K562 (cell line): ENCODE results near the gene EFHC1. TPM values are rescaled to one million over a fixed set of nuclear protein-coding genes. Genes with fewer than 3 reads are reported as not detected.
A peak's percentile ranks its signal among the peaks of the same experiment; 100 is the strongest.

Experiments
- CAMTA2 ChIP-seq: fragments of 250-450 bp; sonication (Bioruptor Pico); conservative IDR thresholded peaks from 2 replicates; pipeline ENCODE4 v1.5.1; 2022
- CBFA2T2 ChIP-seq: fragments of 450-650 bp; conservative IDR thresholded peaks from 2 replicates; pipeline ENCODE4 v1.6.1; 2017; ENCODE audit warnings: mild to moderate bottlenecking
- CBFB ChIP-seq: sonication (generic); formaldehyde crosslinking; IDR thresholded peaks from 2 replicates; pipeline ENCODE4 v1.4.0; 2020; ENCODE audit warnings: mild to moderate bottlenecking, missing genetic modification reagents
- CBX2 ChIP-seq: fragments of 200-600 bp; sonication (generic); IDR thresholded peaks from one replicate; pipeline ENCODE4 v1.6.1; 2012; ENCODE audit warnings: mild to moderate bottlenecking, low read length, inconsistent platforms; ENCODE audit not compliant: insufficient read depth, poor library complexity, severe bottlenecking
- CHD1 ChIP-seq: fragments of 200-600 bp; sonication (generic); IDR thresholded peaks from one replicate; pipeline ENCODE4 v1.6.1; 2012; ENCODE audit warnings: mild to moderate bottlenecking, moderate library complexity, low read length, inconsistent platforms
- CHD2 ChIP-seq: IDR thresholded peaks from 2 replicates; pipeline ENCODE4 v1.6.1; 2011; ENCODE audit warnings: low read depth, low read length
- ELF2 ChIP-seq: fragments of 250-450 bp; sonication (Bioruptor Pico); IDR thresholded peaks from 2 replicates; pipeline ENCODE4 v1.5.0; 2021; ENCODE audit warnings: mild to moderate bottlenecking
- EP400 ChIP-seq: fragments of 450-650 bp; IDR thresholded peaks from 2 replicates; pipeline ENCODE4 v1.6.1; 2017; ENCODE audit warnings: antibody characterized with exemption, mild to moderate bottlenecking, moderate library complexity
- FOS ChIP-seq: IDR thresholded peaks from 3 replicates; pipeline ENCODE4 v1.6.1; 2011; ENCODE audit not compliant: insufficient read length; ENCODE audit errors: extremely low read depth
- HDAC8 ChIP-seq: fragments of 450-650 bp; IDR thresholded peaks from 2 replicates; pipeline ENCODE4 v1.6.1; 2016; ENCODE audit warnings: mild to moderate bottlenecking, missing genetic modification characterization, moderate library complexity, missing compliant biosample characterization
- PHB ChIP-seq: fragments of 250-450 bp; sonication (Bioruptor Pico); IDR thresholded peaks from 2 replicates; pipeline ENCODE4 v1.5.0; 2021
- PYGO2 ChIP-seq: fragments of 450-650 bp; IDR thresholded peaks from 2 replicates; pipeline ENCODE4 v1.6.1; 2016; ENCODE audit warnings: mild to moderate bottlenecking, missing genetic modification characterization, moderate library complexity, missing compliant biosample characterization
- SMARCE1 ChIP-seq: fragments of 450-650 bp; IDR thresholded peaks from 2 replicates; pipeline ENCODE4 v1.7.1; 2016; ENCODE audit warnings: mild to moderate bottlenecking
- SOX6 ChIP-seq: fragments of 450-650 bp; IDR thresholded peaks from 2 replicates; pipeline ENCODE4 v1.6.1; 2014; ENCODE audit warnings: mild to moderate bottlenecking
- STAT5A ChIP-seq: IDR thresholded peaks from 2 replicates; pipeline ENCODE4 v1.6.1; 2012; ENCODE audit warnings: low read length, inconsistent platforms, borderline replicate concordance
- TSC22D4 ChIP-seq: fragments of 450-650 bp; IDR thresholded peaks from 2 replicates; pipeline ENCODE4 v1.6.1; 2016; ENCODE audit warnings: missing genetic modification characterization, missing biosample characterization, control low read depth
- ZBED1 ChIP-seq: IDR thresholded peaks from 2 replicates; pipeline ENCODE4 v1.6.1; 2014
- ZBTB17 ChIP-seq: fragments of 450-650 bp; formaldehyde crosslinking; IDR thresholded peaks from 2 replicates; pipeline ENCODE4 v1.4.0; 2020; ENCODE audit warnings: mild to moderate bottlenecking
- polyA plus RNA-seq, 8 experiments: library from polyadenylated mRNA; depleted of rRNA in 4 of 8; stranded (reverse) in 5 of 8; unstranded in 3 of 8; fragments of >200 nt; fragmentation: Nextera tagmentation in 2 of 8; fragmentation: Illumina TruSeq in 1 of 8; extraction: Ambion mirVana in 2 of 8; extraction: Trizol in 1 of 8; gene quantifications; 2 replicates each; pipeline versions ENCODE4 v1.2.1 to v1.2.3, GENCODE V29; 2011 to 2014; ENCODE audit warnings: inconsistent platforms in 1 of 8, missing spikeins in 1 of 8
- total RNA-seq, 7 experiments: library from RNA; depleted of rRNA in 6 of 7; stranded (reverse); fragments of >200 nt in 6 of 7; fragmentation: Illumina TruSeq in 2 of 7; extraction: Trizol in 2 of 7; gene quantifications; 2 replicates each; pipeline versions ENCODE4 v1.2.1 to v1.2.3, GENCODE V29; 2011 to 2021; ENCODE audit warnings: low replicate concordance in 1 of 7
- TF ChIP-seq, protein P1 (sequence below): fragments of 450-650 bp; IDR thresholded peaks from 2 replicates; pipeline ENCODE4 v1.7.1; 2018; ENCODE audit warnings: mild to moderate bottlenecking, low read depth; ENCODE audit not compliant: partially characterized antibody
- TF ChIP-seq, protein P2 (sequence below): sonication (generic); formaldehyde crosslinking; IDR thresholded peaks from 2 replicates; pipeline ENCODE4 v1.8.0; 2022; ENCODE audit warnings: missing genetic modification reagents, mild to moderate bottlenecking, moderate library complexity, borderline replicate concordance
- TF ChIP-seq, protein P3 (sequence below): fragments of 250-450 bp; sonication (Bioruptor Pico); IDR thresholded peaks from 2 replicates; pipeline ENCODE4 v1.5.0; 2021; ENCODE audit warnings: mild to moderate bottlenecking, borderline replicate concordance
- TF ChIP-seq, protein P4 (sequence below), 2 experiments: IDR thresholded peaks; 2 replicates each; pipeline ENCODE4 v1.6.1; 2011; ENCODE audit warnings: borderline replicate concordance in 1 of 2, control low read depth in 1 of 2, low read depth in 1 of 2, low read length in 1 of 2, mild to moderate bottlenecking in 1 of 2, mixed read lengths in 1 of 2, moderate library complexity in 1 of 2; ENCODE audit not compliant: insufficient read depth in 1 of 2, insufficient read length in 1 of 2, poor library complexity in 1 of 2, severe bottlenecking in 1 of 2; ENCODE audit errors: extremely low read depth in 1 of 2

EFHC1 gene
- total and polyA plus RNA-seq, 9 of the 15 experiments (the other 6 are each of a cell fraction or from before 2014, with no cell fraction given), result 9.5 to 31.0 (median 14.9) TPM

DNA sequence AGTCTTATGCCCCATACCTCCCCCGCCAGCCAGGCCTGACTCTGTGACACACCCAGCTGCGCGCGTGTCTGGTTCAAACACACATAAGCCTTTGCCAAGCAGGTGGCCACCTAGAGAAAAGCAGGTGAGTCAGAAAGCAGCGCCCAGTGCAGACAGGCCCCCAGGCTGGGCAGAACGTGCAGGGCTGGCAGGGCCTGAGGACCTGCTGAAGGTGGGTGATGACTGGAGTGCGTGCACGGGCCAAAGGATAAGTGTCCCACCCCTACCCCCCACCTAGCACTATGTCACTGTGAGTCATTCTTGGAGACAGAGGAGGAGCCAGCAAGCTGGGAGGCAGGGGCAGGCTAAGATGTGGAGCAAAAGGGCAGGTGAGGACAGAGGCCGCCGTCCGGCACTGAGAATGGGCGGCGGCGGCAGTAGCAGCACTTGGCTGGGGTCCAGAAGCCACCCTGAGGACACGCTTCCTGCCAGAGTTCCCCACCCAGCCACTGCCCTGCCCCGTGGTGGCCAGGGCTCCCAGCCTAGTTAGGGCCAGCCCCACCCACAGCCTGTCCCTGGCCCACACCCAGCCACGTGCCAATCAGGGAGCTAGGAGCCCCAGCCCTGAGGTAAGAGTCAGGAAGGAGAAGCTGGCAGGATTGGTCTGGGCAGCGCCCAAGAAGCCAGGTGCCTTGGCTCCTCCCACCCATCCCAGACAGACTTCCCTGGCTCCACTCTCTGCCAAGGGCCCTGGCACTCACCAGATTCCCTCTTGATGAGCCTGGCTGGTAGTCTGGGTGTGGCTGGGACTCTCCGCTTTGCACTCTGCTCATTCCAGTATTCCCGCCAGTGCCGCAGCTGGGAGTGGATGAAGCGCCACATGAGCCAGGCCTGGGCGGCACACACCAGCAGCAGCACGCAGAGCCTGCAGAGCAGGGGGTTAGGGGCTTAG, 84.0 kb downstream of the EFHC1 start (continued):
- TF ChIP-seq CBX2 (no peak), ZBED1 (no peak), FOS (peak; percentile 53), ZBTB17 (CRISPR knock-in tag) (no peak), ELF2 (no peak), TSC22D4 (no peak), PHB (CRISPR knock-in tag) (no peak), SMARCE1 (peak; percentile 89), CHD1 (no peak), HDAC8 (tag) (0 out of 2 replicates have a peak, but pooled peaks have one; percentile 27), CHD2 (no peak), CBFA2T2 (peak; percentile 21), CBFB (CRISPR knock-in tag) (no peak), EP400 (peak; percentile 71), CAMTA2 (CRISPR knock-in tag) (no peak), PYGO2 (tag) (no peak), STAT5A (no peak), SOX6 (peak; percentile 73)
- TF ChIP-seq, protein P1, sequence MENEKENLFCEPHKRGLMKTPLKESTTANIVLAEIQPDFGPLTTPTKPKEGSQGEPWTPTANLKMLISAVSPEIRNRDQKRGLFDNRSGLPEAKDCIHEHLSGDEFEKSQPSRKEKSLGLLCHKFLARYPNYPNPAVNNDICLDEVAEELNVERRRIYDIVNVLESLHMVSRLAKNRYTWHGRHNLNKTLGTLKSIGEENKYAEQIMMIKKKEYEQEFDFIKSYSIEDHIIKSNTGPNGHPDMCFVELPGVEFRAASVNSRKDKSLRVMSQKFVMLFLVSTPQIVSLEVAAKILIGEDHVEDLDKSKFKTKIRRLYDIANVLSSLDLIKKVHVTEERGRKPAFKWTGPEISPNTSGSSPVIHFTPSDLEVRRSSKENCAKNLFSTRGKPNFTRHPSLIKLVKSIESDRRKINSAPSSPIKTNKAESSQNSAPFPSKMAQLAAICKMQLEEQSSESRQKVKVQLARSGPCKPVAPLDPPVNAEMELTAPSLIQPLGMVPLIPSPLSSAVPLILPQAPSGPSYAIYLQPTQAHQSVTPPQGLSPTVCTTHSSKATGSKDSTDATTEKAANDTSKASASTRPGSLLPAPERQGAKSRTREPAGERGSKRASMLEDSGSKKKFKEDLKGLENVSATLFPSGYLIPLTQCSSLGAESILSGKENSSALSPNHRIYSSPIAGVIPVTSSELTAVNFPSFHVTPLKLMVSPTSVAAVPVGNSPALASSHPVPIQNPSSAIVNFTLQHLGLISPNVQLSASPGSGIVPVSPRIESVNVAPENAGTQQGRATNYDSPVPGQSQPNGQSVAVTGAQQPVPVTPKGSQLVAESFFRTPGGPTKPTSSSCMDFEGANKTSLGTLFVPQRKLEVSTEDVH, result no peak
- TF ChIP-seq, protein P2, sequence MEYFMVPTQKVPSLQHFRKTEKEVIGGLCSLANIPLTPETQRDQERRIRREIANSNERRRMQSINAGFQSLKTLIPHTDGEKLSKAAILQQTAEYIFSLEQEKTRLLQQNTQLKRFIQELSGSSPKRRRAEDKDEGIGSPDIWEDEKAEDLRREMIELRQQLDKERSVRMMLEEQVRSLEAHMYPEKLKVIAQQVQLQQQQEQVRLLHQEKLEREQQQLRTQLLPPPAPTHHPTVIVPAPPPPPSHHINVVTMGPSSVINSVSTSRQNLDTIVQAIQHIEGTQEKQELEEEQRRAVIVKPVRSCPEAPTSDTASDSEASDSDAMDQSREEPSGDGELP, result 0 out of 2 replicates have a peak, but pooled peaks have one; percentile 5
- TF ChIP-seq, protein P3, sequence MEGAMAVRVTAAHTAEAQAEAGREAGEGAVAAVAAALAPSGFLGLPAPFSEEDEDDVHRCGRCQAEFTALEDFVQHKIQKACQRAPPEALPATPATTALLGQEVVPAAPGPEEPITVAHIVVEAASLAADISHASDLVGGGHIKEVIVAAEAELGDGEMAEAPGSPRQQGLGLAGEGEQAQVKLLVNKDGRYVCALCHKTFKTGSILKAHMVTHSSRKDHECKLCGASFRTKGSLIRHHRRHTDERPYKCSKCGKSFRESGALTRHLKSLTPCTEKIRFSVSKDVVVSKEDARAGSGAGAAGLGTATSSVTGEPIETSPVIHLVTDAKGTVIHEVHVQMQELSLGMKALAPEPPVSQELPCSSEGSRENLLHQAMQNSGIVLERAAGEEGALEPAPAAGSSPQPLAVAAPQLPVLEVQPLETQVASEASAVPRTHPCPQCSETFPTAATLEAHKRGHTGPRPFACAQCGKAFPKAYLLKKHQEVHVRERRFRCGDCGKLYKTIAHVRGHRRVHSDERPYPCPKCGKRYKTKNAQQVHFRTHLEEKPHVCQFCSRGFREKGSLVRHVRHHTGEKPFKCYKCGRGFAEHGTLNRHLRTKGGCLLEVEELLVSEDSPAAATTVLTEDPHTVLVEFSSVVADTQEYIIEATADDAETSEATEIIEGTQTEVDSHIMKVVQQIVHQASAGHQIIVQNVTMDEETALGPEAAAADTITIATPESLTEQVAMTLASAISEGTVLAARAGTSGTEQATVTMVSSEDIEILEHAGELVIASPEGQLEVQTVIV, result no peak
- TF ChIP-seq, protein P4, sequence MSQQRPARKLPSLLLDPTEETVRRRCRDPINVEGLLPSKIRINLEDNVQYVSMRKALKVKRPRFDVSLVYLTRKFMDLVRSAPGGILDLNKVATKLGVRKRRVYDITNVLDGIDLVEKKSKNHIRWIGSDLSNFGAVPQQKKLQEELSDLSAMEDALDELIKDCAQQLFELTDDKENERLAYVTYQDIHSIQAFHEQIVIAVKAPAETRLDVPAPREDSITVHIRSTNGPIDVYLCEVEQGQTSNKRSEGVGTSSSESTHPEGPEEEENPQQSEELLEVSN (IDR thresholded peaks at IDR 0.05; ENCODE audit: borderline replicate concordance in 1 of 2, extremely low read depth in 1 of 2, insufficient read depth in 1 of 2, insufficient read length in 1 of 2, low read depth in 1 of 2, low read length in 1 of 2, poor library complexity in 1 of 2, severe bottlenecking in 1 of 2), result peak in 1 of 2 experiments; percentile 22
